HEK293T (cell line): Measurements from ENCODE around the gene SLC25A1.

Experiments used
- CTCF ChIA-PET: fragments of 350-600 bp; formaldehyde crosslinking; extraction: SDS; loops from one replicate; lab custom pipeline; 2021; ENCODE audit warnings: antibody characterized with exemption, inconsistent platforms; lab: Yijun Ruan, JAX
- POLR2A ChIA-PET: fragments of 350-600 bp; formaldehyde crosslinking; extraction: SDS; loops from one replicate; lab custom pipeline; 2020; ENCODE audit warnings: antibody characterized with exemption, inconsistent platforms; lab: Yijun Ruan, JAX
- DNase-seq: peaks from one replicate; pipeline ENCODE4 v3.0.0; 2012; ENCODE audit warnings: mixed read lengths; ENCODE audit errors: extremely low spot score
- ARNT ChIP-seq: fragments of 450-650 bp; IDR thresholded peaks from 2 replicates; pipeline ENCODE4 v1.6.1; 2017; ENCODE audit warnings: mild to moderate bottlenecking
- BHLHE40 ChIP-seq: fragments of 450-650 bp; IDR thresholded peaks from 2 replicates; pipeline ENCODE4 v1.6.1; 2016; ENCODE audit warnings: mild to moderate bottlenecking, moderate library complexity, borderline replicate concordance
- CTBP1 ChIP-seq: fragments of 450-650 bp; IDR thresholded peaks from 2 replicates; pipeline ENCODE4 v1.6.1; 2016; ENCODE audit warnings: borderline replicate concordance
- ELF4 ChIP-seq: fragments of 450-650 bp; IDR thresholded peaks from 2 replicates; pipeline ENCODE4 v1.6.1; 2017; ENCODE audit warnings: antibody characterized with exemption
- FOXA1 ChIP-seq: fragments of 450-650 bp; IDR thresholded peaks from 2 replicates; pipeline ENCODE4 v1.6.1; 2016; ENCODE audit warnings: mild to moderate bottlenecking
- FOXK2 ChIP-seq: fragments of 450-650 bp; IDR thresholded peaks from 2 replicates; pipeline ENCODE4 v1.6.1; 2016; ENCODE audit warnings: mild to moderate bottlenecking
- FOXM1 ChIP-seq: fragments of 450-650 bp; IDR thresholded peaks from 2 replicates; pipeline ENCODE4 v1.6.1; 2017; ENCODE audit warnings: mild to moderate bottlenecking, borderline replicate concordance
- HDGF ChIP-seq: fragments of 450-650 bp; IDR thresholded peaks from 2 replicates; pipeline ENCODE4 v1.6.1; 2017; ENCODE audit warnings: antibody characterized with exemption, borderline replicate concordance
- L3MBTL2 ChIP-seq: fragments of 450-650 bp; conservative IDR thresholded peaks from 2 replicates; pipeline ENCODE4 v1.6.1; 2016; ENCODE audit warnings: mild to moderate bottlenecking
- LEF1 ChIP-seq: fragments of 450-650 bp; IDR thresholded peaks from 2 replicates; pipeline ENCODE4 v1.6.1; 2017; ENCODE audit warnings: mild to moderate bottlenecking, borderline replicate concordance
- NFRKB ChIP-seq: fragments of 450-650 bp; IDR thresholded peaks from 2 replicates; pipeline ENCODE4 v1.6.1; 2016; ENCODE audit warnings: mild to moderate bottlenecking, moderate library complexity
- SP1 ChIP-seq: fragments of 450-650 bp; IDR thresholded peaks from 2 replicates; pipeline ENCODE4 v1.6.1; 2017
- SUZ12 ChIP-seq: fragments of 450-650 bp; IDR thresholded peaks from 2 replicates; pipeline ENCODE4 v1.6.1; 2016; ENCODE audit warnings: mild to moderate bottlenecking
- TARDBP ChIP-seq: fragments of 450-650 bp; IDR thresholded peaks from 2 replicates; pipeline ENCODE4 v1.6.1; 2016
- ZNF384 ChIP-seq: fragments of 450-650 bp; IDR thresholded peaks from 2 replicates; pipeline ENCODE4 v1.6.1; 2016
- TF ChIP-seq, protein P1 (sequence below): fragments of 450-650 bp; IDR thresholded peaks from 2 replicates; pipeline ENCODE4 v1.6.1; 2016

Gene SLC25A1

DNA sequence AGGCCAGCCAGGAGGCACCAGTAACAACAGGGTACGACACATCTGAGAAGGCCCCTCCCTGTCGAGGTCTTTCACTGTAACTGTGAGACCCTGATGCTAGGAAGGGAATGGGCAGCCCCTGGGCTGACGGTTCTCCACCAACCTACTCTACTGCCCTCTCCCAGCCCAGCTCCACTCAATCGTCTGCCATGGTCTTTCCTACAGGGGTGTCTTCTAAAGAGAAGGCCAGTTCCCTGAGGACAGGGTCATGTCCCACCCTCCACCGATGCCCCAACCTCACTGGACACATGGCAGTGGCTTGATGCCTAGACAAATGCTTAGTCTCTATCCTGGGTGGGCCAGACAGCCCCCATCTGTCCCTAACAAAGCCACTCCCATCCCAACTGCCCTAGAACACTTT, 46.0 kb upstream of the SLC25A1 start:
- no peak for DNase-seq
- ChIA-PET CTCF (no interaction called here), POLR2A (no interaction called here)
- TF ChIP-seq TARDBP (no peak), CTBP1 (no peak), LEF1 (no peak), ELF4 (no peak), NFRKB (no peak), HDGF (no peak), FOXK2 (no peak), ZNF384 (no peak)
- TF ChIP-seq, protein P1, sequence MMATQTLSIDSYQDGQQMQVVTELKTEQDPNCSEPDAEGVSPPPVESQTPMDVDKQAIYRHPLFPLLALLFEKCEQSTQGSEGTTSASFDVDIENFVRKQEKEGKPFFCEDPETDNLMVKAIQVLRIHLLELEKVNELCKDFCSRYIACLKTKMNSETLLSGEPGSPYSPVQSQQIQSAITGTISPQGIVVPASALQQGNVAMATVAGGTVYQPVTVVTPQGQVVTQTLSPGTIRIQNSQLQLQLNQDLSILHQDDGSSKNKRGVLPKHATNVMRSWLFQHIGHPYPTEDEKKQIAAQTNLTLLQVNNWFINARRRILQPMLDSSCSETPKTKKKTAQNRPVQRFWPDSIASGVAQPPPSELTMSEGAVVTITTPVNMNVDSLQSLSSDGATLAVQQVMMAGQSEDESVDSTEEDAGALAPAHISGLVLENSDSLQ: no peak

DNA sequence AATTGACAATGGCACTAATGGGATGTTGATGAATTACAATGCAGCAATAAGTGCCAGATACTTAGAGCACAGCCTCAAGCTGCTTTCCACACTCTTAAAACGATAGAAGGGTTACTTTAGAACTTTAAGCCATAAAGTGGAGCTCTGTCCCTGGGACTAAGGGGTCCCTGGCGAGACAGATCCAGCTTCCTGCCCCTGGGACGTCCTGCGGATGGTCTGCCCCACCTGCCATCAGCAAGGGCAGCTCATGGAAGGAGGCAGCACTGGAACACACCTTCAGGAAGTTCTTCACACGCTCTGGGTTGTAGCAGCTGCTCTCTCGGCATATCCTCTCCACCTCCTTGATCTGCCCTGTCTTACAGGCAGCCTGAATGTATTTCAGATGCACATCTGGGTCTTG, 45.1 kb upstream of the SLC25A1 start:
- POLR2A ChIA-PET: interaction anchor here (1.1 kb wide), 1 partner anchor 71 kb away, joined by 3 read pairs; no protein-coding TSS in a partner anchor
- CTCF ChIA-PET: no interaction called here
- no peak for DNase-seq
- no peak for TF ChIP-seq SUZ12
- TF ChIP-seq SP1: no peak
- no peak for TF ChIP-seq FOXK2
- TF ChIP-seq LEF1: no peak
- no peak for TF ChIP-seq BHLHE40
- no peak for TF ChIP-seq L3MBTL2
- TF ChIP-seq CTBP1: no peak
- no peak for TF ChIP-seq ELF4
- no peak for TF ChIP-seq FOXA1
- no peak for TF ChIP-seq ZNF384
- TF ChIP-seq, protein P1: no peak
- TF ChIP-seq NFRKB: no peak
- TF ChIP-seq FOXM1: no peak
- TF ChIP-seq HDGF: no peak
- TF ChIP-seq TARDBP: no peak
- no peak for TF ChIP-seq ARNT

DNA sequence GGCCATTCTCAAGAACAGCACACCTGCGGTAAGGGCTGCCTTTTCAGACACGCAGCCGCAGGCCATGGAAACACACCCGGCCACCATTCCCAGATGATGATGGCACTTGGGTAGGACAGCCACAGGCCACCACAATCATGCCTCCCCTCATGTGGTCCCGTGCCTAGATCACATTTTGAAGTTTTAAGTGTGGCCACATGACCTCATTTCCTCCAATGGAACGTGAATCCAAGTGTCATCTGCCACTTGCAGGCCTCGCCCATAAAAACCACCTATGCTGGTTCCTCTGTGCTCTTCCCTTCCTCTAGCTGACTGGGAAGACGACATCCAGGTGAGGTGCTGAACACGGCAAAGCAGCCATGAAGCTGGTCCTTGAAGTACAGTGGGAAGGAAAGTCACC, 44.6 kb upstream of the SLC25A1 start:
- ChIA-PET POLR2A (interaction anchor here (1.1 to 1.3 kb wide), 2 partner anchors 13 to 71 kb away, joined by 3 read pairs; no protein-coding TSS in a partner anchor), CTCF (no interaction called here)
- TF ChIP-seq L3MBTL2 (no peak), FOXA1 (no peak), FOXM1 (no peak), TARDBP (no peak), LEF1 (no peak), SUZ12 (no peak), ARNT (no peak), NFRKB (no peak), CTBP1 (no peak), ZNF384 (no peak), FOXK2 (no peak), ELF4 (no peak), HDGF (no peak), BHLHE40 (no peak), SP1 (no peak)
- TF ChIP-seq, protein P1: no peak
- DNase-seq: no peak

DNA sequence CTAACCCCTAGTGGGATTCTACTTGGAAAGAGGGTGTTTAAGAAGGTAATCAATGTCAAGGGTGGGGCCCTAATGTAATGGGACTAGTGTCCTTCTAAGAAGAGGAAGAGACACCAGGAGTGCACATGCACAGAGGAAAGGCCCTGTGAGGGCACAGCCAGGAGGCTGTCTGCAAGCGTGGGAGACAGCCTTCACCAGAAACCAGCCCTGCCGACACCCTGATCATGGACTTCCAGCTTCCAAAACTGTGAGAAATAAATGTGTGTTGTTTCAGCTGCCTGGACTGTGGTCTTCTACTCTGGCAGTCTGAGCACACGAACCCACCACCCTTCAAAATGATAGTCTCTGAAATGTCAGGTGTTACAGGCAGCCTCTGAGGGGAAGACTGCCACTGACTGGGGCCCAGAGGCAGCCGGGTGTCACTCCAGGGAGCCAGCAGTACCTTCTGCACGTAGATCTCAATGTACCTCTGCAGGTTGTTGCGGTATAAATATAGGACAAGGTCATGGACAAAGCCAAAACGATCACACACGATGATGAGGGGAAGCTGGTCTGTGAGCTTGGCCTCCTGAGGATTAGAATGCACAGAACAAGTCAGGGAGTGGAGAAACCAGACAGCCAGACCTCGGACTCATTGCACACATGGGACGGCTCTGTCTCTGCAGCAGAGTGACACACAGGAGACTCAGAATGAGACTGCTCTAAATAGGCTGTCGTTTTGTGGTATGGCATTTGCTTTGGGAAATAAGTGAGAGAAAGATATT, 43.9 kb upstream of the SLC25A1 start:
- no peak for DNase-seq
- ChIA-PET CTCF (no interaction called here), POLR2A (interaction anchor here (1.3 kb wide), 1 partner anchor 14 kb away, joined by 3 read pairs; no protein-coding TSS in a partner anchor)
- TF ChIP-seq, protein P1: no peak
- TF ChIP-seq SP1: no peak
- no peak for TF ChIP-seq FOXK2
- TF ChIP-seq SUZ12: no peak
- no peak for TF ChIP-seq HDGF
- no peak for TF ChIP-seq L3MBTL2
- no peak for TF ChIP-seq ARNT
- no peak for TF ChIP-seq FOXA1
- TF ChIP-seq LEF1: no peak
- TF ChIP-seq ELF4: no peak
- no peak for TF ChIP-seq TARDBP
- no peak for TF ChIP-seq ZNF384
- no peak for TF ChIP-seq BHLHE40
- no peak for TF ChIP-seq NFRKB

DNA sequence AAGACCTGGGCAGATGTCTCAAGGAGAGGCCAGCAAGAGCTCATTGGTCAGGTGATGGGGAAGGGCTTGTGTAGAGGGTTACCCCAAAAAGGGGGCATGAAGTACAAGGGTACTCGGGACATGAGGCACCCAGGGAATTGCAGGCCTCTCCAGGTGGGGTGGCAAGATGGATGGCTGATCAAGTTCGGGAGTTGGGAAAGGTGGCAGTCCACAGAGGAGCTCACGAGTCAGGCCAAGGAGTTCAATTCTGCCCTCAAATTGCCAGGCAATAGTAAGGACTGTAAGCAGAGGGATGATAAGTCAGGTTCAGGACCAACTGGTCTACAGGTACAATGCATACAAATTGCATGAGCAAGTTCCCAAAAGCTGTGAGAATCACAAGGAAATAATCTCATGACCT, 42.3 kb upstream of the SLC25A1 start:
- ChIA-PET CTCF (no interaction called here), POLR2A (no interaction called here)
- TF ChIP-seq ZNF384 (no peak), FOXK2 (no peak), HDGF (no peak), CTBP1 (no peak), BHLHE40 (no peak)
- TF ChIP-seq, protein P1: no peak
- DNase-seq: no peak
